HEK293 (cell line): Measurements from ENCODE around the gene MGMT.
"Not testable (repeated sequence)": the region's sequence is repeated elsewhere in the genome, so short reads cannot be mapped to it uniquely, and the experiment has no call there.

Source experiments
- CTCF ChIA-PET: fragments of 350-600 bp; formaldehyde crosslinking; extraction: SDS; loops from one replicate; lab custom pipeline; 2021; ENCODE audit warnings: antibody characterized with exemption; lab: Yijun Ruan, JAX
- POLR2A ChIA-PET: fragments of 300-600 bp; formaldehyde crosslinking; extraction: SDS; loops from one replicate; lab custom pipeline; 2020; ENCODE audit warnings: antibody characterized with exemption, inconsistent platforms; lab: Yijun Ruan, JAX
- H3K27ac ChIP-seq: fragments of 200-500 bp; sonication (Bioruptor generic); 2 replicates; pipeline ENCODE4 v1.5.1; 2014; ENCODE audit warnings: low read depth, low read length, control low read depth, inconsistent platforms; ENCODE audit errors: extremely low read depth
- H3K36me3 ChIP-seq, 2 experiments: fragments of 200-500 bp in 1 of 2; sonication (Bioruptor generic) in 1 of 2; 1 replicate in 1 of 2; 2 replicates in 1 of 2; pipeline ENCODE4 v1.5.1; 2014 to 2017; ENCODE audit warnings: inconsistent platforms in 2 of 2, low read length in 2 of 2; ENCODE audit not compliant: control insufficient read depth in 2 of 2, insufficient read depth in 1 of 2
- H3K4me1 ChIP-seq: fragments of 200-500 bp; sonication (Bioruptor generic); 2 replicates; pipeline ENCODE4 v1.5.1; 2014; ENCODE audit warnings: mild to moderate bottlenecking, low read length, inconsistent platforms; ENCODE audit not compliant: control insufficient read depth, insufficient read depth
- H3K4me3 ChIP-seq: 2 replicates; pipeline ENCODE4 v1.5.1; 2011; ENCODE audit warnings: low read depth, mild to moderate bottlenecking, control low read depth, low read length, moderate library complexity
- H3K9me3 ChIP-seq: fragments of 200-500 bp; sonication (Bioruptor generic); 2 replicates; pipeline ENCODE4 v1.5.1; 2014; ENCODE audit warnings: low read depth, low read length, inconsistent platforms; ENCODE audit not compliant: control insufficient read depth, insufficient read depth
- BCL11A ChIP-seq: fragments of 450-650 bp; formaldehyde crosslinking; IDR thresholded peaks from 2 replicates; pipeline ENCODE4 v1.5.1; 2016; ENCODE audit warnings: low read depth, missing biosample characterization, missing genetic modification characterization
- KLF1 ChIP-seq: fragments of 450-650 bp; formaldehyde crosslinking; IDR thresholded peaks from 2 replicates; pipeline ENCODE4 v1.5.1; 2016; ENCODE audit warnings: missing biosample characterization, missing genetic modification characterization
- KLF7 ChIP-seq: fragments of 450-650 bp; formaldehyde crosslinking; IDR thresholded peaks from 2 replicates; pipeline ENCODE4 v1.5.1; 2016; ENCODE audit warnings: missing biosample characterization, missing genetic modification characterization, borderline replicate concordance
- KLF9 ChIP-seq: fragments of 450-650 bp; formaldehyde crosslinking; IDR thresholded peaks from 2 replicates; pipeline ENCODE4 v1.5.1; 2016; ENCODE audit warnings: missing biosample characterization, missing genetic modification characterization, low read depth
- PRDM1 ChIP-seq: fragments of 450-650 bp; formaldehyde crosslinking; IDR thresholded peaks from 2 replicates; pipeline ENCODE4; 2016; ENCODE audit warnings: missing biosample characterization, missing genetic modification characterization
- SETDB1 ChIP-seq: IDR thresholded peaks from one replicate; pipeline ENCODE4 v1.6.1; 2017; ENCODE audit warnings: mild to moderate bottlenecking, low read length, moderate library complexity, mixed read lengths; ENCODE audit not compliant: insufficient read length
- TCF7L2 ChIP-seq: IDR thresholded peaks from 2 replicates; pipeline ENCODE4 v1.6.1; 2011; ENCODE audit warnings: low read depth, mild to moderate bottlenecking, inconsistent platforms, low read length, moderate library complexity, borderline replicate concordance
- ZBTB48 ChIP-seq: fragments of 450-650 bp; formaldehyde crosslinking; IDR thresholded peaks from 2 replicates; pipeline ENCODE4 v1.5.1; 2016; ENCODE audit warnings: missing biosample characterization, missing genetic modification characterization
- ZEB2 ChIP-seq: fragments of 450-650 bp; formaldehyde crosslinking; IDR thresholded peaks from 2 replicates; pipeline ENCODE4 v1.5.1; 2016; ENCODE audit warnings: missing biosample characterization, missing genetic modification characterization
- ZFHX2 ChIP-seq: fragments of 450-650 bp; formaldehyde crosslinking; conservative IDR thresholded peaks from 2 replicates; pipeline ENCODE4 v1.5.1; 2016; ENCODE audit warnings: missing biosample characterization, missing genetic modification characterization
- ZNF2 ChIP-seq: fragments of 450-650 bp; formaldehyde crosslinking; IDR thresholded peaks from 2 replicates; pipeline ENCODE4 v1.5.1; 2016; ENCODE audit warnings: missing biosample characterization, missing genetic modification characterization
- ZNF223 ChIP-seq: fragments of 450-650 bp; formaldehyde crosslinking; IDR thresholded peaks from 2 replicates; pipeline ENCODE4 v1.5.1; 2016; ENCODE audit warnings: missing biosample characterization, missing genetic modification characterization
- ZNF311 ChIP-seq: fragments of 450-650 bp; formaldehyde crosslinking; IDR thresholded peaks from 2 replicates; pipeline ENCODE4 v1.5.1; 2017; ENCODE audit warnings: missing biosample characterization, missing genetic modification characterization, borderline replicate concordance
- ZNF324 ChIP-seq: fragments of 450-650 bp; formaldehyde crosslinking; IDR thresholded peaks from 2 replicates; pipeline ENCODE4 v1.5.1; 2016; ENCODE audit warnings: missing biosample characterization, missing genetic modification characterization
- ZNF398 ChIP-seq: fragments of 450-650 bp; formaldehyde crosslinking; IDR thresholded peaks from 2 replicates; pipeline ENCODE4 v1.5.1; 2017; ENCODE audit warnings: missing biosample characterization, missing genetic modification characterization
- ZNF433 ChIP-seq: fragments of 450-650 bp; formaldehyde crosslinking; IDR thresholded peaks from 2 replicates; pipeline ENCODE4 v1.5.1; 2016; ENCODE audit warnings: missing biosample characterization, missing genetic modification characterization, low read depth
- ZNF558 ChIP-seq: fragments of 450-650 bp; formaldehyde crosslinking; IDR thresholded peaks from 2 replicates; pipeline ENCODE4 v1.5.1; 2016; ENCODE audit warnings: missing biosample characterization, missing genetic modification characterization
- ZNF626 ChIP-seq: fragments of 450-650 bp; sonication (Bioruptor Pico); formaldehyde crosslinking; IDR thresholded peaks from 2 replicates; pipeline ENCODE4 v1.5.1; 2018; ENCODE audit warnings: missing biosample characterization, missing genetic modification characterization, inconsistent platforms
- ZNF677 ChIP-seq: fragments of 450-650 bp; IDR thresholded peaks from 2 replicates; pipeline ENCODE4 v1.5.0; 2018; ENCODE audit warnings: missing biosample characterization, mild to moderate bottlenecking, missing genetic modification characterization, moderate library complexity
- ZNF747 ChIP-seq: fragments of 450-650 bp; formaldehyde crosslinking; IDR thresholded peaks from 2 replicates; pipeline ENCODE4 v1.5.1; 2016; ENCODE audit warnings: missing biosample characterization, missing genetic modification characterization
- ZSCAN4 ChIP-seq: fragments of 450-650 bp; formaldehyde crosslinking; IDR thresholded peaks from 2 replicates; pipeline ENCODE4 v1.5.1; 2017; ENCODE audit warnings: missing biosample characterization, missing genetic modification characterization
- TF ChIP-seq, protein P1 (sequence below): fragments of 450-650 bp; formaldehyde crosslinking; optimal IDR thresholded peaks from 2 replicates; pipeline ENCODE3; 2016; ENCODE audit warnings: missing biosample characterization, mild to moderate bottlenecking, missing genetic modification characterization

The MGMT gene

GRCh38 chr10:129426606-129427005 is 40.4 kb upstream of the MGMT start (continued):
- TF ChIP-seq ZNF677 (no peak), KLF7 (tag by site-specific recombination) (no peak), ZNF2 (no peak), ZSCAN4 (tag by site-specific recombination) (no peak), KLF9 (tag by site-specific recombination) (no peak), ZNF311 (no peak), ZNF747 (tag by site-specific recombination) (no peak)

GRCh38 chr10:129433266-129433665 is 33.8 kb upstream of the MGMT start:
- Histone ChIP-seq H3K27ac (no peak overlapping the region), H3K36me3 (no peaks in the 10 kb centered on the region), H3K4me1 (no peaks in the 10 kb centered on the region), H3K9me3 (no peaks in the 10 kb centered on the region), H3K4me3 (no peak overlapping the region)
- TF ChIP-seq BCL11A (tag by site-specific recombination), result no peak
- TF ChIP-seq ZNF433 (tag by site-specific recombination), result no peak
- TF ChIP-seq TCF7L2, result no peak
- no peak for TF ChIP-seq ZFHX2 (tag by site-specific recombination)
- no peak for TF ChIP-seq ZNF398 (tag by site-specific recombination)
- no peak for TF ChIP-seq PRDM1 (tag by site-specific recombination)
- TF ChIP-seq ZEB2 (tag by site-specific recombination), result no peak
- TF ChIP-seq, protein P1, sequence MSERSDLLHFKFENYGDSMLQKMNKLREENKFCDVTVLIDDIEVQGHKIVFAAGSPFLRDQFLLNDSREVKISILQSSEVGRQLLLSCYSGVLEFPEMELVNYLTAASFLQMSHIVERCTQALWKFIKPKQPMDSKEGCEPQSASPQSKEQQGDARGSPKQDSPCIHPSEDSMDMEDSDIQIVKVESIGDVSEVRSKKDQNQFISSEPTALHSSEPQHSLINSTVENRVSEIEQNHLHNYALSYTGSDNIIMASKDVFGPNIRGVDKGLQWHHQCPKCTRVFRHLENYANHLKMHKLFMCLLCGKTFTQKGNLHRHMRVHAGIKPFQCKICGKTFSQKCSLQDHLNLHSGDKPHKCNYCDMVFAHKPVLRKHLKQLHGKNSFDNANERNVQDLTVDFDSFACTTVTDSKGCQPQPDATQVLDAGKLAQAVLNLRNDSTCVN, result no peak
- no peak for TF ChIP-seq ZNF223 (tag by site-specific recombination)
- TF ChIP-seq ZBTB48 (tag by site-specific recombination), result no peak
- no peak for TF ChIP-seq ZNF626 (tag by site-specific recombination)
- no peak for TF ChIP-seq ZNF324 (tag by site-specific recombination)
- no peak for TF ChIP-seq ZNF558 (tag by site-specific recombination)
- CTCF ChIA-PET, result no interaction called here
- POLR2A ChIA-PET, result no interaction called here

- H3K9me3 ChIP-seq, H3K4me1 ChIP-seq, H3K4me3 ChIP-seq, H3K27ac ChIP-seq, POLR2A ChIA-PET, H3K36me3 ChIP-seq: not testable (repeated sequence)
- TF ChIP-seq SETDB1 (peak; percentile 19), KLF1 (tag by site-specific recombination) (peak; percentile 99)
- CTCF ChIA-PET, result interaction anchor here (0.7 kb wide), 1 partner anchor 423 kb away, joined by 3 read pairs; no protein-coding TSS in a partner anchor
Observed at GRCh38 chr10:129435724-129436123, 31.3 kb upstream of the MGMT start.
